ENCODE results near the gene WRNIP1.

WRNIP1 gene

DNA sequence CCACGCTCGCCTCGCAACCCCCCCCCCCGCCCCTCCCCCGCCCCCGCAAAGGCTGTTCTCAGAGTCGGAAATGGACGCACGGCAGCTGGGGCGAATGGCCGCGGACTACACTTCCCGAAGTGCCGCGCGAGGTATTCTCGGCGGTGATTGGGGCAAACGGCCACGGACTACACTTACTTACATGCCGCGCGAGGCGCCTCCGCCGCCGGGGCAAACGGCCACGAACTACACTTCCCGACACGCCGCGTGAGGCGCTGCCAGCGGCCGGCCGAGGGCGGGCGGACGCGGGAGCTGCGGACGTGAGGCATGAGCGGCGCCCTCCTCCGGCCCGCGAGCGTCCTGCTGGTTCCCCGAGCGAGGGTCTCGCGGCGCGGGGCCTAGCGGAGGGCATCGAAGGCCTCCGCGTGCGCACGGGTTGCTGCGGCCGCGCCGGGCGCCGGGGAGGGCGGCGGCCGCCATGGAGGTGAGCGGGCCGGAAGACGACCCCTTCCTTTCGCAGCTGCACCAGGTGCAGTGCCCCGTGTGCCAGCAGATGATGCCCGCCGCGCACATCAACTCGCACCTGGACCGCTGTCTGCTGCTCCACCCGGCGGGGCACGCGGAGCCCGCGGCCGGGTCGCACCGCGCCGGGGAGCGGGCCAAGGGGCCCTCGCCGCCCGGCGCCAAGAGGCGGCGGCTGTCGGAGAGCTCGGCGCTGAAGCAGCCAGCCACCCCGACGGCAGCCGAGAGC is at the start of gene WRNIP1:
Gene WRNIP1, plus strand, starts transcription at position 228 of the 730 bp plus-strand sequence. Its CDS starts 230 bp downstream, at position 458.
- DNase-seq: peak; percentile 85

GRCh38 chr6:2715737-2716136 is 49.5 kb upstream of the WRNIP1 start:
- no peak for DNase-seq

DNA sequence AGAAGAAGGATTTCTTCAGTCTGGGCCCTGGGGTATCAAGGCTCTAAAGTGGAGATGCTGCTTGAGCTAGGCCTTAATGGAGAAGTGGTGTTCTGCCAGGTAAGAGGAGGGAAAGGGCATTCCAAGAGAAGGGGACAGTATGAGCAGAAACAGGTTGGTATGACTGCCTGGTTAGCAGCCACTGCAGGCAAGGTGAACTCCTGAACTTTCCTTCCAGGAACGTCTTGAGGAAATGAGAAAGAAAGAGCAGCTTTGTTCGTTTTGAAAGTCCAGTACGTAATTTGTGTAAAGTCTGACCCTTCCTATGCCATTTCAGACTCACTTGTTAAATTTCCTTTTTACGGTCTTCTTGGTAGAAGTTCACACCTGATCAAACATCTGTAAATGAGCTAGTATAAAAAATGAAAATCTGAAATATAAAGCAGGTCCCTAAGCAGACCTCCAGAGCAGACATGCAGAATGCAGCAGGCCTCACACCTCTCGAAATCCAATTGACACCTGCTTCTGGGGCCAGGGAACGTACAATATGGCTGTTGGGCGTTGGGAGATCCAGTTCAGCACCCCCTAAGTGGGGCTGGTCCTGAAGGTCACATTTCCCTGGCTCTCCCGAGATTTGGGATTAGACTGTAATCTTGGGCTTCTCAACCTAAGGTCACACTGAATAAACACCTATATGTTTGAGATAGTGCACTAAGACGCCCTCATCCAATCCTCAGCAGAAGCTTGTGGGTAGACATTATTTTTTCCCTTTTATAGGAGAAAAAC is 48.1 kb upstream of the WRNIP1 start:
- no peak for DNase-seq

- no peak for DNase-seq
Measured at GRCh38 chr6:2718334-2719092, 46.7 kb upstream of the WRNIP1 start.

DNA sequence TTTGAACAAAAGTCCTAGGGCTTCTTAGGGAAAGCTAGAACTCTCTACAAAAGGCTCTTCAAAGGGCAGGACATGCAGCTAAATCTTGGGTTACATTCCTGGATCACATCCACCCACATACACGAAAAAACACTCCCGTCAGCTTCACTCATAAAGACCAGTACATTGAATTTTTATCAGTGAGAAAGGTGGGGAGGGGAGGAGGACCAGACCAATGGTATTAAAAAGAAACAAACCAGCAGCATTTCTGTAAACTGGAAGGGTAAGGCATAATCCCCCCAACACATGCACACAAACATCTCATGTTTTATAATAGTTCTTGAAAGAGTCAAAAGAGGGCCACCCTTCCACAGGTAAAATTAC is 46.1 kb upstream of the WRNIP1 start:
- DNase-seq: no peak

GRCh38 chr6:2721219-2721618 is 44.0 kb upstream of the WRNIP1 start:
- no peak for DNase-seq

DNA sequence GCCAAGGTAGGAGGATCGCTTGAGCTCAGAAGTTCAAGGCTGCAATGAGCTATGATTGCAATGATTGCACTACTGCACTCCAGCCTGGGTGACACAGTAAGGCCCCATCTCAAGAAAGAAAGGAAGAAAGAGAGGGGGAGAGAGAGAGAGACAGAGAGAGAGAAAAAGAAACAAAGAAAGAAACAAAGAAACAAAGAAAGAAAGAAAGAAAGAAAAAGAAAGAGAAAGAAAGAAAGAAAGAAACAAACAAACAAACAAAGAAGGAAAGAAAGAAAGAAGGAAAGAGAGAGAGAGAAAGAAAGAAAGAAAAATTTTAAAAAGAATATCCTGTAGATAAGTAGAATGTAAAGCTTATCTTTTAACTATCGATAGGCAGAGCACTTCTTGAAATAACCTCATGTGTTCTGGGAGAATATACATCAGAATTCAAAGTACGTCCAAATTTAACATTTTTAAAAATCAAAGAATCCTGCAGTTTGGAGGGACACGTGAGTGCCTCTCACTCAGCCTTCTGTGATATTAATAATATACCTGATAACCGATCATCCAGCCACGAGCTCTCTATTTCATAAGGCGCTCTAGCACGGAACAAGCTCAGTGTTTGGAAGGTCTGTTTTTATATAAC is 39.7 kb upstream of the WRNIP1 start:
- no peak for DNase-seq

DNA sequence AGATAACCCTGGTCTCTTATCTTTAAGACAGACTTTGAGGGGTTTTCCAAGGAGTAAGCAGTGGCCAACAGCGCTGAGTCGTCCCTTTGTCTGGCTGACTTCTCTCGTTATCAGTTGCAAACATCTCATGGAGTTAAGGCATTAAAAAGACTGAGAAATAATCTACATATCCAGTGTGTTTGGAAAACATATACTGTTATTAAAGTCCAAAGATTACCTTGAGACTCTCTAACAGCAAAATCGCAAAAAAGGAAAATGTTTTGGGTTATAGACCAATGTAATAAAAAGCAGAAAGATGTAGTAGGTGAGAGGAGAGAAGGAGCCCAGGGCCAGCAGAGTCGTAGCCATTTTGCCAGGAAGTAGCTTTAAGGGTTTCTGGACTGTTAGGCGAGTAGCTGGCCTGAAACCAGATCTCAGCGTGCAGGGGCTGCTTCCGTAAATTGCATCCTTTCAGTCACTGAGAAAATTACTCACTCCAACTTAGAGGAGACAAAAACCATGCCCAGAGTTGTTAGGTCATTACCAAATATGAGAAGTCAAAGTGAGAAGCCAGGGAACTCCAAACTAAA is 39.1 kb upstream of the WRNIP1 start:
- DNase-seq: no peak

DNA sequence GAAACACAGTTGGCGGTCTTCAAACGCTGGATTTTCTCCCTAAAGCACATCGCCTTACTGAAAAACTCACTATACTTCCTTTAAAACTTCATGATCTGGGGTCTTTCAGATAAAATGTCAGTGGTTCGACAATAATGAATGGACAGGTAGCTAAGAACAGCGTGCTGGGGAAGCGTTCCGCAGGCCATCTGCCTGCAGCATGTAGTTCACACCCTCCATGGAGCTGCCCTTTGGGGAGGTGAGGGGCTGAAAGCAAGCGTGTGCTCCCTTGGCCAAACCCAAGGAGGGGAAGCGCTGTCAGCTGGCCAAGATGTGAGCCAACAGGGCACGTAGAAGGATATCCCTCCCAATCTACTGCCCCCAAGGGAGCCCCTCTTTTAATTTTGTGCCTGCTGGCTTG is 35.3 kb upstream of the WRNIP1 start:
- no peak for DNase-seq

DNA sequence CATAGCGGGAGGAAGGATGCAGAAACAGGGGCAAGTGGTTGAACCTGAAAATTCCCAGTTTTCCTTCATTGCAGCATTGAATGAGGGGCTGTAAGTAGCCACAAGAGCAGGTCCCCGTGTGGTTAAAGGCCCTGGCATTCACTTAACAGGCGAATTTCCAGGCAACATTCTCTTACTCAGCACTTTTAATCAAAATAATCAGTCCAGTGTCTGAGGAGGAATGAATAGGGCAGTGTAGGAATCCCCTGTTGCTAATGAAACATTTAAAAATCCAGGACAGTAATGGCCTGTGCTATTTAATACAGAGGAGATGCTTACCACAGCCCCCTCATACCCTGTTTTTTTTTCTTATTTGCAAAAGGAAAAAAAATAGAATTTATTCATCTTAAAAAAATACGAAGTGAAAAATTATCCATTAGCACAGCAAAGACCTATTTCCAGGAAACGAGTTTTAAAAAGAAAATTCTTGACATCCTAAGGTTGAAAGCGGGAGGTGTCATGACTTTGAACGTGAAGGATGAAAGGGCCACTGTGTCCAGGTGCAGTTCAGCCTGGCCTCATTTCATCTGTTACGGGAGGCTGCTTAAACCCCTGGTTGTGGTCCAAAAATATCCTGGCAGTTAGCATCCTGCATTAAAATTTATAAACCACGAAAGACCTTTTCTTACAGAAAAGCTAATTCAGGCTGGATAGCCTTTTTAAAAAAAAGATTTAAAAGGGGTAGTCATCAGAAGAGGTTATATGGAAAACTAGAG is 34.7 kb upstream of the WRNIP1 start:
- no peak for DNase-seq

DNA sequence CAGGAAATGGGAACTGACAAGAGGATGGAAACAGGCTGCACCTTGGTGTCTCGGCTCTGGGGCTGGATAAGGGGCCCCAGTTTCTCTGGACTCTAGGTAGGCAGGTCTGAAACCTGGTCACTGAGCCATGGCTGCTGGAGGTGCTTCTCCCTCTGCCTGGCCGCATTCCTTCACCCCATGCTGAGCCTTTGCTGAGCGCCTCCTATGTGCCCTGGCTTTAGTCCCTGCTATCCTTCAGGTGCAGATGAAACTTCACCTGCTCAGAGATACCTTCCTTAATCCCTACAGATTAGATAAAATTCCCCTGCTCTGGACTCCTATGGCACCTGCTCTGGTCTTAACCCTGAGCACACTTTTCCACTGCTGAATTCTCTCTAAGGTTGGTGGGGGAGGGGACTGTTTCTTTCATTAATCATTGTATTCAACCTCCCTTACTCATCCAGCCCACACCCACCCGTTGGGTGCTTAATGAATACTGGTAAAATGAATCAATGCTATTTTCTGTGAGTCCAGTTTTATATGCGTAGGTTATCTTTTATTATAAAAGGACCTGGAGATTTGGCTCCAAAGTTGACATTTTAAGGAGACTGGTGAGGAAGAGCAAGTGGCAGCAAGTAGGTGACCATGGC is 33.8 kb upstream of the WRNIP1 start:
- DNase-seq: no peak

GRCh38 chr6:2732503-2733089 is 32.6 kb upstream of the WRNIP1 start:
- no peak for DNase-seq

- no peak for DNase-seq
Measured at GRCh38 chr6:2733324-2733723, 31.9 kb upstream of the WRNIP1 start.

DNA sequence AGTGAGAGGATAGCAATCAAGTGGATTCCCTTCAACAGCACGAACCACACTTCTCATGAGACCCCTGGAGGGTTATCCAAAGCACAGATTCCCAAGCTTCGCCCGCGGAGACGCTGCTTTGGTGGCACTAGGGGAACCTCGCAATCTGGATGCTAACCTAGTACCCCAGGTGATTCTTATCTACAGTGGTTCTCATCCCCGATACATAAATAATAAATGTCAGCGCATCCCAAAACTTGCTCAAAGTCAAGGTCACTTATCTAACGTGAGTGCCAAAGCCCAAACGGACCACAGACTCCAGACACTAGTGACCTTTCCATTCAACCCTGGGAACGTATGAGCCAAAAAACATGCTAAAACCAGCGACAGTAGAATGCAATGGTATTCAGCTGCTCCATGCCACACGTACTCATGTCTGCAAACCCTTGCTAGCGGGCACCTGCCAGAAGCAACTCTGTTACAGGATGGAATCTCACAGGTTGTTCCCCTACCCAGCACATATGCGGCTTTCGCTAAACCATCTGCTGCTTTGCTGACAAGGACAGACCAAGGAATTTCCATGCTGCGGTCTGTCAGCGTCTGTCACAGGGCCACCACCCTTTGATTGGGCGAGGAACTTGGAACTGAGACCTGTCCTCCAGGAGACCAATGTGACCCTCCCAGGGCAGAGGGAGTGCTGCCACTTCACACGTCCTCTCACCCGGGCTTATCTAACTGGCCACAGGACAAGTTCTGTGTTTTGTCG is 31.3 kb upstream of the WRNIP1 start:
- DNase-seq: peak; percentile 31

DNA sequence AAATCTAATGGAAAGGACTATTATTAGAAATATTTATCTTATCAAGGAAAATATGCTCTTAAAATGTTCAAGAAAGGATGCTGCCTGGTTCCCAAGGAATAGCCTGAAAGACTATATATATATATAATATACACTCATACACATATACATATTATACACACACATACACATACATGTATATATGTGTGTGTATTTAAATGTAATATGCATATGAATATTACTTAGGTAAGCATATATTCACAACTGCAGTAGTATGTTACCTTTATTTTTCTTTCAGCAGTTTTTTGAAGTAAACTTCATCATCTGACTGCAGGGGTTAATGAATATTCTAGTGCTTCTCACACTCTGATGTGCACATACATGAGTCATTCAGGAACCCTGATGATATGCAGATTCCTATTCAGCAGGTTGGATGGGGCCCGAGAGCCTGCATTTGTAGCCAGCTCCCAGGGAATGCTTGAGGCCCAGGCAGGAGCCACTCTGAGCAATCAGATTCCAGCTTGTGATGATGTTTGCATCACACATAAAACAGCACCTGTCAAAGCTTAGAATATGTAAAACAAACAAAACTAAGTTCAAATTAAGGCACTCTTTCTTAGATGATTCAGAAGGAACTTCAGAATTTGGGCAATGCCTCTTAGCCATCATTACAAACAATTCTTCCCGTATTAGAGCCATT is 30.6 kb upstream of the WRNIP1 start:
- DNase-seq: no peak

DNA sequence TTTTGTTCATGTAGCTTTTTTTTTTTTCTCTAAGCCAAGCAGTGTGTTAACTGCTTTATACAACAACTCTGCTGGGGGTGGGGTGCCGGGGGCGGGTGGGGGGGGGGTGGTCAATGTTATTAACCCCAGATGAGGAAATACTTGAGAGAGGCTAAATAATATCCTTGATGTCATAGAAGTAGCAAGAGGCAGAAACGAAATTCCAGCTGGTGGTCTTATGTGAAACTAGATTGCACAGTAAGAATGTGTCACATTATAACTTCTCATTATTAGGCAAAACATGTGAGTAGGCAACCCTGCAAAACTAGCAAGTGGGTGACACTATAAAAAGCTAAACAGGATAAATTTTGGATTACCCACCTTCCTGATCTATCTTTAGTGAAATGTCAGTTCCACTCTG is 27.3 kb upstream of the WRNIP1 start:
- DNase-seq: no peak

GRCh38 chr6:2738373-2738979 is 26.7 kb upstream of the WRNIP1 start:
- peak; percentile 33 for DNase-seq

DNA sequence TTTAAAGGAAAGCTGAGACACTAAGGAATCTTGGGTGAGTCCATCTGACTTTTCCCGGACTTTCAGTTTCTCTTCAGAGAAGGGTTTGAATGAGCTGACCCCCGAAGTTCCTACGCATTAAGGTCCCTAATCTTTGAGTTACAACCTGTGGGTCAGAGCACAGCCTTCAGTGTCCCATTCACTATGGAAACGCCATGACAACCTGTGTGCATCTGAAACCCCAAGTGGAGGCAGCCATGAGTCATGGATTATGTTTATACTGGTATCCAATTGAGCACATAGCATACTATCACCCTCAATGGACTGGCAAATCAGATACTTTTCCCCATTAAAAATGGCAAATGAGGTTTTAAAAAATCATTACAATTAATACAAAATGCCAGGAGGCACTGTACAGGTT is 25.9 kb upstream of the WRNIP1 start:
- no peak for DNase-seq

- DNase-seq: no peak
Measured at GRCh38 chr6:2740581-2740980, 24.6 kb upstream of the WRNIP1 start.

DNA sequence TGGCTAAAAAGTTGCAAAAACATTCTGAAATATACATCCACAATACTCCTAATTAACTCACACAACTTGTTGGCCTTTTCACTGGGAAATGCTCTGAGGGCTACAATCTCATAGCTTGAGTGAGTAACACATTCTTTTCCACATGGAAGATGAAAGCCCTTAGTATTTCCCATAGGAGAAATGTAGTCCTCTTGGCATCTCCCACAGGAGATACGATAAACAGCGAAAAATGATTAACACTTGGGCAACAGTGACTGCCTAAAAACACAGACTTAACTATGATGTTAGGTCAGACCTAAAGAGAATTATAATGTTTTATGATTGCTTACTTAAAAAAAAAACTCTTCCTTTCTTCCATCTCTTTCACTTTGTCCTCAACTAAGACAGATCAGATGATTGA is 23.4 kb upstream of the WRNIP1 start:
- DNase-seq: no peak
